Epithelial cell of esophagus (primary cell): ENCODE measurements around the gene PLIN4.

ENCODE experiments used
- DNase-seq: peaks from one replicate; pipeline ENCODE4 v3.0.0; 2010; ENCODE audit warnings: low read depth
- H3K4me3 ChIP-seq: 2 replicates; pipeline ENCODE4 v1.5.1; 2011; ENCODE audit warnings: mild to moderate bottlenecking, low read length, control low read depth
- CTCF ChIP-seq: IDR thresholded peaks from 2 replicates; pipeline ENCODE4 v1.5.1; 2011; ENCODE audit warnings: low read depth, mild to moderate bottlenecking, low read length, control low read depth, inconsistent platforms; ENCODE audit not compliant: insufficient read depth; ENCODE audit errors: missing control alignments

The PLIN4 gene

GRCh38 chr19:4453232-4454179, 64.8 kb downstream of the PLIN4 start:
- DNase-seq, result no peak
- no peak overlapping the region for H3K4me3 ChIP-seq

GRCh38 chr19:4452230-4452990, 65.9 kb downstream of the PLIN4 start:
- no peak for TF ChIP-seq CTCF
- DNase-seq, result no peak
- no peak overlapping the region for H3K4me3 ChIP-seq

More at GRCh38 chr19:4453232-4454179, 64.8 kb downstream of the PLIN4 start:
- no peak for TF ChIP-seq CTCF
